K562 (cell line): ENCODE data around the gene ARHGAP26. TPM values are rescaled to one million over a fixed set of nuclear protein-coding genes. Genes with fewer than 3 reads are reported as not detected.
A peak's percentile ranks its signal among the peaks of the same experiment; 100 is the strongest.

Experiments
- ATF1 ChIP-seq, 2 experiments: fragments of 450-650 bp in 1 of 2; IDR thresholded peaks; 2 replicates each; pipeline ENCODE4 v1.6.1; 2016; ENCODE audit warnings: missing compliant biosample characterization in 1 of 2, missing genetic modification characterization in 1 of 2
- ATF3 ChIP-seq, 2 experiments: fragments of 450-650 bp in 1 of 2; sonication (generic) in 1 of 2; formaldehyde crosslinking in 1 of 2; IDR thresholded peaks in 1 of 2; conservative IDR thresholded peaks in 1 of 2; 2 replicates each; pipeline versions ENCODE4 v1.6.1 to v1.8.1; 2016 to 2023; ENCODE audit warnings: mild to moderate bottlenecking in 2 of 2, moderate library complexity in 2 of 2, inconsistent platforms in 1 of 2, missing genetic modification reagents in 1 of 2
- CBFA2T3 ChIP-seq: fragments of 450-650 bp; IDR thresholded peaks from 2 replicates; pipeline ENCODE4 v1.6.1; 2017
- EHMT2 ChIP-seq: fragments of 450-650 bp; IDR thresholded peaks from 2 replicates; pipeline ENCODE4 v1.6.1; 2018; ENCODE audit warnings: antibody characterized with exemption
- FOSL1 ChIP-seq: fragments of 200-800 bp; sonication (Bioruptor generic); conservative IDR thresholded peaks from 2 replicates; pipeline ENCODE4 v1.6.1; 2016; ENCODE audit warnings: missing genetic modification characterization, missing compliant biosample characterization
- HDAC1 ChIP-seq, 2 experiments: fragments of 450-650 bp; IDR thresholded peaks; 2 replicates each; pipeline ENCODE4 v1.6.1; 2016 to 2017; ENCODE audit warnings: inconsistent platforms in 1 of 2, mild to moderate bottlenecking in 1 of 2, moderate library complexity in 1 of 2
- HMGXB4 ChIP-seq: sonication (generic); formaldehyde crosslinking; IDR thresholded peaks from 2 replicates; pipeline ENCODE4 v1.8.1; 2023; ENCODE audit warnings: mild to moderate bottlenecking, missing genetic modification reagents
- JUND ChIP-seq, 2 experiments: IDR thresholded peaks; 2 replicates in 1 of 2; 3 replicates in 1 of 2; pipeline ENCODE4 v1.6.1; 2011; ENCODE audit warnings: borderline replicate concordance in 2 of 2, low read depth in 2 of 2, low read length in 2 of 2, improper control_type of control experiment in 1 of 2, missing biosample characterization in 1 of 2, missing genetic modification characterization in 1 of 2, missing genetic modification reagents in 1 of 2
- MEIS2 ChIP-seq: fragments of 450-650 bp; IDR thresholded peaks from 2 replicates; pipeline ENCODE4 v1.6.1; 2014; ENCODE audit warnings: mild to moderate bottlenecking; ENCODE audit not compliant: partially characterized antibody
- NFE2L1 ChIP-seq: fragments of 450-650 bp; IDR thresholded peaks from 2 replicates; pipeline ENCODE4 v1.6.1; 2016; ENCODE audit warnings: missing genetic modification characterization, low read depth, mild to moderate bottlenecking, missing compliant biosample characterization, moderate library complexity, borderline replicate concordance
- PBX2 ChIP-seq, 2 experiments: IDR thresholded peaks in 1 of 2; conservative IDR thresholded peaks in 1 of 2; 2 replicates each; pipeline ENCODE4 v1.6.1; 2016; ENCODE audit warnings: low read depth in 2 of 2, mild to moderate bottlenecking in 1 of 2, missing compliant biosample characterization in 1 of 2, missing genetic modification characterization in 1 of 2, moderate library complexity in 1 of 2
- SETDB1 ChIP-seq: IDR thresholded peaks from one replicate; pipeline ENCODE4 v1.6.1; 2012; ENCODE audit warnings: low read length, control low read depth, inconsistent platforms
- SMAD3 ChIP-seq: fragments of 450-650 bp; formaldehyde crosslinking; conservative IDR thresholded peaks from 2 replicates; pipeline ENCODE4 v1.4.0; 2020; ENCODE audit warnings: mild to moderate bottlenecking
- SMARCA4 ChIP-seq: fragments of 450-650 bp; IDR thresholded peaks from 2 replicates; pipeline ENCODE4 v1.6.1; 2016
- ZNF165 ChIP-seq: fragments of 250-450 bp; sonication (Bioruptor Pico); IDR thresholded peaks from 2 replicates; pipeline ENCODE4 v1.4.0; 2020; ENCODE audit warnings: borderline replicate concordance
- ZNF639 ChIP-seq, 2 experiments: fragments of 200-800 bp in 1 of 2; sonication (Bioruptor generic) in 1 of 2; sonication (generic) in 1 of 2; formaldehyde crosslinking in 1 of 2; IDR thresholded peaks in 1 of 2; conservative IDR thresholded peaks in 1 of 2; 2 replicates each; pipeline versions ENCODE4 v1.5.0 to v1.6.1; 2016 to 2020; ENCODE audit warnings: missing compliant biosample characterization in 1 of 2, missing genetic modification characterization in 1 of 2, missing genetic modification reagents in 1 of 2
- polyA plus RNA-seq, 8 experiments: library from polyadenylated mRNA; depleted of rRNA in 4 of 8; stranded (reverse) in 5 of 8; unstranded in 3 of 8; fragments of >200 nt; fragmentation: Nextera tagmentation in 2 of 8; fragmentation: Illumina TruSeq in 1 of 8; extraction: Ambion mirVana in 2 of 8; extraction: Trizol in 1 of 8; gene quantifications; 2 replicates each; pipeline versions ENCODE4 v1.2.1 to v1.2.3, GENCODE V29; 2011 to 2014; ENCODE audit warnings: inconsistent platforms in 1 of 8, missing spikeins in 1 of 8
- total RNA-seq, 7 experiments: library from RNA; depleted of rRNA in 6 of 7; stranded (reverse); fragments of >200 nt in 6 of 7; fragmentation: Illumina TruSeq in 2 of 7; extraction: Trizol in 2 of 7; gene quantifications; 2 replicates each; pipeline versions ENCODE4 v1.2.1 to v1.2.3, GENCODE V29; 2011 to 2021; ENCODE audit warnings: low replicate concordance in 1 of 7

Gene ARHGAP26
- total and polyA plus RNA-seq, 9 of the 15 experiments (the other 6 are each of a cell fraction or from before 2014, with no cell fraction given) = 0.13 to 1.1 (median 0.55) TPM

DNA sequence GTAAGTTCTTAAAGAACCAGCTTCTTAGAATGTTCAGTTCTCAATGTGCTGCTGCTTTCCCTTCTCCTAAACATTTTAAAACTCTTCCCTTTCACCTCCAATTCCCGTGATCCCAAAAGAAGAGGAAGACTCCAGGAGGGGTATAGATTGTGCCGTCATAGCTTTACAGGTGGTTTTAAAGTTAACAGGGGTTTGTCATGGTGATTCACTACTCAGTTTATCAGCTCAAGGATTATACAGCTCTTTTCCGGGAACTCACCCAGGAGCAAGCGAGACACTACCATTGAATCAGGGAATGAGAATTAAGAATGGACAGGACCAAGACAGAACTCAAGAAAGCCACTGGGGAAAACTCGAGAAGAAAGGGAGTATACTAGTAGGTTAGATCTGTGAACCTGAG is 454.5 kb downstream of the ARHGAP26 start (continued):
- TF ChIP-seq PBX2 (CRISPR knock-in tag; IDR thresholded peaks at IDR 0.05; ENCODE audit: low read depth) = no peak
- TF ChIP-seq PBX2 (tag; conservative IDR thresholded peaks at IDR 0.05; ENCODE audit: low read depth) = 0 out of 2 replicates have a peak, but pooled peaks have one; percentile 18
- TF ChIP-seq SMAD3 (CRISPR knock-in tag) = no peak
- peak; percentile 40; the same call in 1 of the 2 replicates for TF ChIP-seq EHMT2
- peak in 1 of 2 experiments; percentile 19; a peak in 1 of 4 replicates for TF ChIP-seq ZNF639 (CRISPR knock-in tag; conservative IDR thresholded peaks at IDR 0.05 in 1 of 2, IDR thresholded peaks at IDR 0.05 in 1 of 2)
- TF ChIP-seq JUND (IDR thresholded peaks at IDR 0.05; ENCODE audit: borderline replicate concordance, low read depth, low read length) = peak; percentile 61; the same call in 1 of the 2 replicates
- TF ChIP-seq JUND (tag; IDR thresholded peaks at IDR 0.05; ENCODE audit: borderline replicate concordance, low read depth, low read length) = peak; percentile 43; the same call in 1 of the 3 replicates
- TF ChIP-seq HMGXB4 (CRISPR knock-in tag) = no peak
- TF ChIP-seq SETDB1 = no peak
- no peak for TF ChIP-seq NFE2L1
- TF ChIP-seq CBFA2T3 = peak; percentile 48; the same call in 1 of the 2 replicates
- peak; percentile 73 for TF ChIP-seq FOSL1 (tag)
- peak; percentile 34; the same call in 1 of the 2 replicates for TF ChIP-seq ATF3 (IDR thresholded peaks at IDR 0.05)
- TF ChIP-seq ATF3 (CRISPR knock-in tag; conservative IDR thresholded peaks at IDR 0.05) = no peak
- no peak for TF ChIP-seq ZNF165 (CRISPR knock-in tag)
- peak; percentile 10 for TF ChIP-seq MEIS2
- TF ChIP-seq HDAC1 (IDR thresholded peaks at IDR 0.05) = 0 out of 4 replicates have a peak, but pooled peaks of 1 of the 2 experiments have one; percentile 19
- peak; percentile 70 for TF ChIP-seq SMARCA4
- no peak for TF ChIP-seq ATF1 (CRISPR knock-in tag; IDR thresholded peaks at IDR 0.05)
- TF ChIP-seq ATF1 (tag; IDR thresholded peaks at IDR 0.05) = 0 out of 2 replicates have a peak, but pooled peaks have one; percentile 11
